HL-60/S4 treated with phorbol 12-myristate 13-acetate at 8.2 ng/mL for 4 days and 3 days (cell line): ENCODE measurements around the gene LANCL2.

Source experiments
- in situ Hi-C: fragments of 300-500 bp; cut with MboI; formaldehyde crosslinking; loops from 2 replicates; pipeline ENCODE4 v1.15.0; 2022; ENCODE audit warnings: low sequenced_read_pairs

LANCL2 gene

GRCh38 chr7:55432939-55433784, 68.0 kb downstream of the LANCL2 start:
- in situ Hi-C loops, result no loop called here

DNA sequence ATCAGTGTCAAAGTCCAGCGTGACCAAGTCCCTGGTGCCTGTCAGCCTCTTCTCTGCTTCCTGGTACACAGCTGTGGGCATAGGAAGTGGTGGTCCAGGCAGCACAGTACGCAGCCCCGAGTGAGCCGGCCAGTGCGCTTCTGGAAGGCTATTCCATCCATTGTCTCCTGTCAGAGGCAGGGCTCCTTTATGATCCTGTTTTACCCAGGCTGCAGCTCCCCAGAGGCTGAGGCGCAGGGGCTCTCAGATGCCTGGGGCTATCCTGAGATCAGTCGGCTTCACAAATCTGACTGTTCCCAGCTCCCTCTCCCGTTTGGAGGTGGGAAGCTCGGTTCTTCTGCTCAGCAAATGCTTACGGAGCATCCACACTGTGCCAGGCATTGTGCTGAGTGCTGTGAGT, 70.3 kb downstream of the LANCL2 start:
- in situ Hi-C loops, result no loop called here

GRCh38 chr7:55436457-55436856, 71.3 kb downstream of the LANCL2 start:
- in situ Hi-C loops, result no loop called here

- in situ Hi-C loops, result no loop called here
Observed at GRCh38 chr7:55437375-55437774, 72.2 kb downstream of the LANCL2 start.

GRCh38 chr7:55438085-55438756, 73.1 kb downstream of the LANCL2 start:
- in situ Hi-C loops, result no loop called here

DNA sequence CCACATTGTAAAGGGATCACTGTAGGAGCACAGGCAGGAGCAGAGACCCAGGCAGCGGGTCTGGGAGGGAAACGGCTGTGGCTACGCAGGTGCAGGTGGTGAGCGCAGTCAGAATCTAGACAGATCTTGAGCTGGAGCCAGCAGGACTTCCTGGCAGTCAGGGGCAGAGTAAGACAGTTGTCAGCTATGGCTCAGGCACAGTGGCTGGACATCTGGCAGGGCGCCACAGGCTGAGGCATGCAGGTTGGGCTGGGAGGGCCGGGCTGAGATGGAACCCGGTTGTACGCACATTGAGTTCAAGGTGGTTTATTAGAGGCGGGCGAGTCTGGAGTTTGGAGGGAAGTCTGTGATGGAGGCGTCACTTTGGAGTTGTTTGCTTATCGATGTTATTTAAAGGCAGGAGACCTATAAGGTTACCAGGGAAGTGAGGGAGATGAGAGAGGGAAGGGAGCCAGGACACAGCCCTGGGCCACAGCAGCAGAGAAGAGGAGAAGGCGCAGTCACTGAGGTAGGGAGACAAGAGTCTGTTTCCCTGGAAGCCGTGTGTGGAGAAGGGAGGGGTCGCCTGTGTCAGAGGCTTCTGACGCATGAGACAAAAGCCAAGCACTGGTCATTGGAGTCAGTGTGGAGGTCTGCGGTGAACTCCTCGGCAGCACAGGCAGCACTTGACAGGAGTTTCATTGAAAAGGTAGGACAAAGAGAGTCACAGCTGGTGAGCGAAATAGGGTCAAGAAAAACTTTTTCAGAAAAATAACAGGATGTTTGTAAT, 73.8 kb downstream of the LANCL2 start:
- in situ Hi-C loops, result no loop called here

GRCh38 chr7:55439627-55440026, 74.5 kb downstream of the LANCL2 start:
- in situ Hi-C loops, result no loop called here

DNA sequence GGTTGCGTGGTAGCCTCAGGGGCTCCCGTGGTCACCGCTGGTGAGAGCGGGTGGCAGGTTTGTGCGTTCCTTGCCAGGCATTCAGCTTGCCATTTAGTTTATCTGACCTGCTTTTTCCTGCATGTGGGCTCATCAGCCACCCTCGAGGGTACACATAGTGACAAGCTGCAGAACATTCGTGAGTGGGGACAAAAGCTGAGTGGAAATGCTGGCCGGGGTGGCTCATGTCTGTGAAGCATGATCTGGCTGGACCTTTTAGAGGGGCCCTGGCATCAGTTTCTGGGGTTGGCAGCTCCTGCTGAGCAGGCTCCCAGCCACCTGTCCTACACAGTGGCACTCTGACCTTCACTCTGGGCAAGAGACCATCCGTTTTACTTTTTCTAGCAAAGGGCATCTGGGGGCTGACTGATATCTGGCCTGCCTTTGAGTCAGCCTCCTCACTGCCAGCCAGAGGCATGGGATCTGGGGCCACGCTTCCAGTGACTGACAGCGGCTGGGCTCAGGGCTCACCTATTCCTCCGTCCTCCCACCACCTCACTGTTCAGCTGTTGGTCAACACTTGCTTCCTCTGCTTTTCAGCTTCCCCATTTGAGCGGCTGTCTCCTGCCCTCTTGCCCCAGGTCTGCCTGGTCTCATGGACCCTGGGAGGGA, 75.0 kb downstream of the LANCL2 start:
- in situ Hi-C loops, result no loop called here

GRCh38 chr7:55441002-55441401, 75.9 kb downstream of the LANCL2 start:
- in situ Hi-C loops, result no loop called here

- in situ Hi-C loops, result no loop called here
Observed at GRCh38 chr7:55441774-55442522, 76.8 kb downstream of the LANCL2 start.

GRCh38 chr7:55444786-55445185, 79.6 kb downstream of the LANCL2 start:
- in situ Hi-C loops, result no loop called here

- in situ Hi-C loops, result no loop called here
Observed at GRCh38 chr7:55448526-55448925, 83.4 kb downstream of the LANCL2 start.

- in situ Hi-C loops, result no loop called here
Observed at GRCh38 chr7:55449205-55449991, 84.3 kb downstream of the LANCL2 start.

GRCh38 chr7:55449992-55450535, 84.9 kb downstream of the LANCL2 start:
- in situ Hi-C loops, result no loop called here

GRCh38 chr7:55452971-55453370, 87.8 kb downstream of the LANCL2 start:
- in situ Hi-C loops, result no loop called here

GRCh38 chr7:55457801-55458200, 92.7 kb downstream of the LANCL2 start:
- in situ Hi-C loops, result no loop called here

GRCh38 chr7:55458351-55458750, 93.2 kb downstream of the LANCL2 start:
- in situ Hi-C loops, result no loop called here

GRCh38 chr7:55463686-55464262, 98.6 kb downstream of the LANCL2 start:
- in situ Hi-C loops, result no loop called here

GRCh38 chr7:55464422-55464821, 99.3 kb downstream of the LANCL2 start:
- in situ Hi-C loops, result no loop called here
